ENCODE data around the gene TBC1D25.

TBC1D25 gene

DNA sequence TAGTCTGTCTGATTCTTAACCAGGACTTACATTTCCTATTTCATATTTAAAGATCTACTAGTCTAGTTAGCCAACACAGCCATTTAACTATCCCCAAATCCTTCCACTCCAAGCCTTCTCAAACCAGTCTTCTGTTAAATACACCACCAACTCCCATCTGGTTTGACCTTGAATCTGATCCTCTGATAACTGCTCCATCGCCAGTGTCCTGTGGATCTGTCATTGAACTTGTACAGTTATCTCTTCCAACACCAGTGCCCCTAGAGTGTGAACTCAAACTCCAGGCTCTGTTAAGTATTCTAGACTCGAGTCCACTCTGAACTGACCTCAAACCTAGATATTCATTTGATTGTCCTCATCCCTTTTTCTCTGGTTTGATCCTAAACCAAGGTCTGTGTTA lies 72.2 kb downstream of the TBC1D25 start:
- CTCF ChIA-PET, result no interaction called here
- DNase-seq (ENCODE audit: low read depth, low spot score), result no peak
- no peak overlapping the region for H3K4me3 ChIP-seq (ENCODE audit: low read depth, low read length)
- TF ChIP-seq, protein P1, sequence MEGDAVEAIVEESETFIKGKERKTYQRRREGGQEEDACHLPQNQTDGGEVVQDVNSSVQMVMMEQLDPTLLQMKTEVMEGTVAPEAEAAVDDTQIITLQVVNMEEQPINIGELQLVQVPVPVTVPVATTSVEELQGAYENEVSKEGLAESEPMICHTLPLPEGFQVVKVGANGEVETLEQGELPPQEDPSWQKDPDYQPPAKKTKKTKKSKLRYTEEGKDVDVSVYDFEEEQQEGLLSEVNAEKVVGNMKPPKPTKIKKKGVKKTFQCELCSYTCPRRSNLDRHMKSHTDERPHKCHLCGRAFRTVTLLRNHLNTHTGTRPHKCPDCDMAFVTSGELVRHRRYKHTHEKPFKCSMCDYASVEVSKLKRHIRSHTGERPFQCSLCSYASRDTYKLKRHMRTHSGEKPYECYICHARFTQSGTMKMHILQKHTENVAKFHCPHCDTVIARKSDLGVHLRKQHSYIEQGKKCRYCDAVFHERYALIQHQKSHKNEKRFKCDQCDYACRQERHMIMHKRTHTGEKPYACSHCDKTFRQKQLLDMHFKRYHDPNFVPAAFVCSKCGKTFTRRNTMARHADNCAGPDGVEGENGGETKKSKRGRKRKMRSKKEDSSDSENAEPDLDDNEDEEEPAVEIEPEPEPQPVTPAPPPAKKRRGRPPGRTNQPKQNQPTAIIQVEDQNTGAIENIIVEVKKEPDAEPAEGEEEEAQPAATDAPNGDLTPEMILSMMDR (IDR thresholded peaks at IDR 0.05; ENCODE audit: insufficient read depth, low read length, missing control alignments), result no peak
- POLR2A ChIA-PET, result no interaction called here

Data from AG04449 (cell line).